HepG2 (cell line): ENCODE results near the gene DCC. TPM values are rescaled to one million over a fixed set of nuclear protein-coding genes. Genes with fewer than 3 reads are reported as not detected.

ENCODE experiments used
- ATAC-seq: fragments of 200-7000 bp; cut with Tn5 transposase; 3 replicates; pipeline ENCODE4 v1.9.1; 2020; ENCODE audit warnings: mild to moderate bottlenecking, moderate library complexity
- BruUV-seq: library from RNA; stranded (reverse); fragments of 400-500 nt; replicated peaks from 2 replicates; lab custom pipeline; 2021; lab: Mats Ljungman, UMichigan
- CTCF ChIA-PET: fragments of 300-600 bp; formaldehyde crosslinking; extraction: SDS; loops from one replicate; lab custom pipeline; 2021; ENCODE audit warnings: low total read pairs, inconsistent platforms, low intra/inter-chr PET ratio; lab: Yijun Ruan, JAX
- POLR2A ChIA-PET: fragments of 350-600 bp; sonication (Branson Sonifier 250); formaldehyde crosslinking; loops from one replicate; lab custom pipeline; 2020; ENCODE audit warnings: antibody characterized with exemption, inconsistent platforms; lab: Yijun Ruan, JAX
- DNase-seq: peaks from one replicate; pipeline ENCODE4 v3.0.0-alpha.2; 2015; ENCODE audit warnings: low spot score
- FAIRE-seq: peaks from 3 replicates; lab custom pipeline; 2011; peaks lifted over from hg19 to GRCh38; lab: Jason Lieb, UNC
- H2AFZ ChIP-seq: one replicate; pipeline ENCODE4 v1.6.1; 2011; ENCODE audit warnings: low read length, inconsistent platforms
- H3K27ac ChIP-seq: fragments of 300-600 bp; 3 replicates; pipeline ENCODE4 v1.8.0; 2011; ENCODE audit warnings: mixed run types, mild to moderate bottlenecking, mixed read lengths, low read length, inconsistent platforms; ENCODE audit not compliant: insufficient read depth; ENCODE audit errors: extremely low read length
- H3K27me3 ChIP-seq, 2 experiments: fragments of 200-600 bp in 1 of 2; 2 replicates in 1 of 2; 3 replicates in 1 of 2; pipeline versions ENCODE4 v1.6.0 to v1.8.0; 2011; ENCODE audit warnings: low read length in 2 of 2, mild to moderate bottlenecking in 2 of 2, moderate library complexity in 2 of 2, inconsistent platforms in 1 of 2; ENCODE audit not compliant: insufficient read depth in 2 of 2, control insufficient read depth in 1 of 2
- H3K36me3 ChIP-seq, 2 experiments: fragments of 200-600 bp in 1 of 2; replicated peaks in 1 of 2; 2 replicates in 1 of 2; 3 replicates in 1 of 2; pipeline versions ENCODE4 v1.5.1 to v1.8.0; 2011; ENCODE audit warnings: low read length in 2 of 2, inconsistent platforms in 1 of 2; ENCODE audit not compliant: insufficient read depth in 2 of 2, control insufficient read depth in 1 of 2
- H3K4me1 ChIP-seq: 2 replicates; pipeline ENCODE4 v1.5.1; 2012; ENCODE audit warnings: low read length, inconsistent platforms; ENCODE audit not compliant: insufficient read depth
- H3K4me2 ChIP-seq: 2 replicates; pipeline ENCODE4 v1.6.0; 2011; ENCODE audit warnings: low read depth, low read length, inconsistent platforms
- H3K4me3 ChIP-seq, 3 experiments: fragments of 200-600 bp in 1 of 3; sonication (generic), shearing (Covaris generic) in 1 of 3; replicated peaks in 1 of 3; 2 replicates each; pipeline ENCODE4 v1.5.1; 2011 to 2016; ENCODE audit warnings: low read length in 3 of 3, inconsistent platforms in 2 of 3, low read depth in 2 of 3, mild to moderate bottlenecking in 2 of 3, control low read depth in 1 of 3, mixed read lengths in 1 of 3; ENCODE audit not compliant: insufficient read depth in 1 of 3
- H3K79me2 ChIP-seq: one replicate; pipeline ENCODE4 v1.6.1; 2011; ENCODE audit warnings: low read length, inconsistent platforms; ENCODE audit not compliant: insufficient read depth
- H3K9ac ChIP-seq: 2 replicates; pipeline ENCODE4 v1.6.0; 2011; ENCODE audit warnings: mild to moderate bottlenecking, low read depth, low read length, inconsistent platforms; ENCODE audit not compliant: insufficient read depth
- H3K9me3 ChIP-seq: 2 replicates; pipeline ENCODE4 v1.5.1; 2012; ENCODE audit warnings: mild to moderate bottlenecking, low read length
- H4K20me1 ChIP-seq: 2 replicates; pipeline ENCODE4 v1.6.0; 2011; ENCODE audit warnings: inconsistent platforms, mild to moderate bottlenecking, low read length, moderate library complexity; ENCODE audit not compliant: insufficient read depth
- BRCA1 ChIP-seq: sonication (generic); formaldehyde crosslinking; IDR thresholded peaks from 2 replicates; pipeline ENCODE4 v1.4.0; 2020; ENCODE audit warnings: missing genetic modification reagents
- DMAP1 ChIP-seq: IDR thresholded peaks from 2 replicates; pipeline ENCODE4 v1.6.1; 2016
- KLF9 ChIP-seq: IDR thresholded peaks from 2 replicates; pipeline ENCODE4 v1.6.1; 2016; ENCODE audit warnings: low read depth
- MXD1 ChIP-seq: sonication (generic); formaldehyde crosslinking; IDR thresholded peaks from 2 replicates; pipeline ENCODE4 v1.4.0; 2020; ENCODE audit warnings: mild to moderate bottlenecking, missing genetic modification reagents
- RAD21 ChIP-seq: fragments of 450-650 bp; formaldehyde crosslinking; IDR thresholded peaks from 2 replicates; pipeline ENCODE4 v1.5.0; 2020; ENCODE audit warnings: mild to moderate bottlenecking
- SCMH1 ChIP-seq: sonication (generic); formaldehyde crosslinking; IDR thresholded peaks from 2 replicates; pipeline ENCODE4 v1.9.0; 2021; ENCODE audit warnings: missing genetic modification reagents, mild to moderate bottlenecking, borderline replicate concordance
- TCF12 ChIP-seq, 2 experiments: fragments of 450-650 bp in 1 of 2; sonication (generic) in 1 of 2; formaldehyde crosslinking in 1 of 2; IDR thresholded peaks; 2 replicates each; pipeline versions ENCODE4 v1.6.1 to v1.8.0; 2017 to 2022; ENCODE audit warnings: antibody characterized with exemption in 1 of 2, mild to moderate bottlenecking in 1 of 2, missing genetic modification reagents in 1 of 2, moderate library complexity in 1 of 2
- TRIM24 ChIP-seq: sonication (generic); formaldehyde crosslinking; IDR thresholded peaks from 2 replicates; pipeline ENCODE4 v1.8.0; 2022; ENCODE audit warnings: mild to moderate bottlenecking, missing genetic modification reagents
- USF2 ChIP-seq, 2 experiments: sonication (generic) in 1 of 2; formaldehyde crosslinking in 1 of 2; IDR thresholded peaks; 2 replicates each; pipeline versions ENCODE4 v1.5.1 to v1.6.1; 2011 to 2020; ENCODE audit warnings: borderline replicate concordance in 1 of 2, low read depth in 1 of 2, low read length in 1 of 2, mild to moderate bottlenecking in 1 of 2, missing genetic modification reagents in 1 of 2, moderate library complexity in 1 of 2
- ZHX2 ChIP-seq, 2 experiments: sonication (generic) in 1 of 2; formaldehyde crosslinking in 1 of 2; IDR thresholded peaks; 2 replicates each; pipeline versions ENCODE4 v1.6.1 to v1.9.0; 2014 to 2022; ENCODE audit warnings: antibody characterized with exemption in 1 of 2, borderline replicate concordance in 1 of 2, inconsistent platforms in 1 of 2, low read depth in 1 of 2, missing genetic modification reagents in 1 of 2
- ZNF124 ChIP-seq: sonication (generic); formaldehyde crosslinking; IDR thresholded peaks from 2 replicates; pipeline ENCODE4 v1.4.0; 2020; ENCODE audit warnings: missing genetic modification reagents
- ZNF674 ChIP-seq: sonication (generic); formaldehyde crosslinking; IDR thresholded peaks from 2 replicates; pipeline ENCODE4 v1.5.0; 2020; ENCODE audit warnings: low read depth, mild to moderate bottlenecking, missing genetic modification reagents
- ZNF709 ChIP-seq: sonication (generic); formaldehyde crosslinking; IDR thresholded peaks from 2 replicates; pipeline ENCODE4 v1.5.0; 2020; ENCODE audit warnings: mild to moderate bottlenecking, missing genetic modification reagents
- ZNF777 ChIP-seq: sonication (generic); formaldehyde crosslinking; IDR thresholded peaks from 2 replicates; pipeline ENCODE4 v1.4.0; 2020; ENCODE audit warnings: missing genetic modification reagents
- ZNF780A ChIP-seq: sonication (generic); formaldehyde crosslinking; IDR thresholded peaks from 2 replicates; pipeline ENCODE4 v1.8.0; 2022; ENCODE audit warnings: mild to moderate bottlenecking, missing genetic modification reagents, moderate library complexity
- WGBS: methylation state at CpG from one replicate; pipeline ENCODE4 v1.1.6; 2017; ENCODE audit warnings: low lambda C conversion rate; 5-methylcytosine and 5-hydroxymethylcytosine counted together
- in situ Hi-C: cut with HindIII; loops from 2 replicates; pipeline ENCODE4 v1.10.0; 2017; ENCODE audit warnings: low pct_unique_long_range_greater_than_20kb; ENCODE audit not compliant: extremely low pct_ligation_motif_present
- intact Hi-C: fragments of 100-400 bp; cut with micrococcal nuclease; formaldehyde crosslinking; loops from one replicate; pipeline ENCODE4 v1.10.0; 2022; ENCODE audit not compliant: unreplicated experiment
- polyA plus RNA-seq, 8 experiments: library from polyadenylated mRNA; depleted of rRNA in 3 of 8; stranded (reverse) in 7 of 8; unstranded in 1 of 8; fragments of >200 nt; fragmentation: Illumina TruSeq in 4 of 8; extraction: Trizol in 4 of 8; gene quantifications; 2 replicates each; pipeline versions ENCODE4 v1.2.1 to v1.2.3, GENCODE V29; 2011 to 2016; ENCODE audit warnings: low read depth in 4 of 8, missing spikeins in 1 of 8, mixed read lengths in 1 of 8; ENCODE audit not compliant: insufficient read depth in 1 of 8
- total RNA-seq, 5 experiments: library from RNA; depleted of rRNA; stranded (reverse); fragments of >200 nt; fragmentation: Illumina TruSeq; extraction: Trizol; gene quantifications; 2 replicates each; pipeline ENCODE4 v1.2.3, GENCODE V29; 2016; ENCODE audit warnings: low read depth in 1 of 5

The DCC gene
- total and polyA plus RNA-seq, 2 of the 13 experiments (the other 11 are each of a cell fraction or from before 2014, with no cell fraction given), result not detected

- Histone ChIP-seq H3K4me2 (no peak overlapping the region), H3K27me3 (no peaks in the 10 kb centered on the region), H3K79me2 (no peaks in the 10 kb centered on the region), H3K9me3 (peaks cover 46% of the 10 kb centered on the region), H3K36me3 (no peaks in the 10 kb centered on the region), H4K20me1 (no peaks in the 10 kb centered on the region), H3K4me3 (no peak overlapping the region), H3K9ac (no peak overlapping the region), H3K4me1 (no peaks in the 10 kb centered on the region), H3K27ac (no peak overlapping the region), H2AFZ (no peak overlapping the region)
- DNase-seq (no peak), FAIRE-seq (no peak), ATAC-seq (no peak)
- intact Hi-C loops (no loop called here), in situ Hi-C loops (no loop called here)
- ChIA-PET CTCF (no interaction called here), POLR2A (no interaction called here)
- no TSS peak for BruUV-seq
- 10% methylated on average over 5 of the region's 5 CpGs for WGBS
- TF ChIP-seq KLF9 (CRISPR knock-in tag), result no peak
- no peak for TF ChIP-seq RAD21 (CRISPR knock-in tag)
- TF ChIP-seq DMAP1, result no peak
- TF ChIP-seq ZHX2 (IDR thresholded peaks at IDR 0.05; ENCODE audit: low read depth), result no peak
- no peak for TF ChIP-seq ZHX2 (CRISPR knock-in tag; IDR thresholded peaks at IDR 0.05; ENCODE audit: borderline replicate concordance)
- TF ChIP-seq ZNF709 (CRISPR knock-in tag), result no peak
- no peak for TF ChIP-seq TCF12 (IDR thresholded peaks at IDR 0.05)
- TF ChIP-seq TCF12 (CRISPR knock-in tag; IDR thresholded peaks at IDR 0.05), result no peak
- no peak for TF ChIP-seq ZNF674 (CRISPR knock-in tag)
- no peak for TF ChIP-seq TRIM24 (CRISPR knock-in tag)
- no peak for TF ChIP-seq ZNF124 (CRISPR knock-in tag)
- TF ChIP-seq MXD1 (CRISPR knock-in tag), result no peak
- TF ChIP-seq ZNF780A, result no peak
- no peak for TF ChIP-seq ZNF777 (CRISPR knock-in tag)
- TF ChIP-seq USF2 (IDR thresholded peaks at IDR 0.05; ENCODE audit: low read depth, low read length), result no peak
- no peak for TF ChIP-seq USF2 (CRISPR knock-in tag; IDR thresholded peaks at IDR 0.05; ENCODE audit: borderline replicate concordance)
- TF ChIP-seq SCMH1, result no peak
- TF ChIP-seq BRCA1 (CRISPR knock-in tag), result no peak
Measured at GRCh38 chr18:52781113-52781512, 441.1 kb downstream of the DCC start.
